ENCODE measurements around the gene GPNMB.

DNA sequence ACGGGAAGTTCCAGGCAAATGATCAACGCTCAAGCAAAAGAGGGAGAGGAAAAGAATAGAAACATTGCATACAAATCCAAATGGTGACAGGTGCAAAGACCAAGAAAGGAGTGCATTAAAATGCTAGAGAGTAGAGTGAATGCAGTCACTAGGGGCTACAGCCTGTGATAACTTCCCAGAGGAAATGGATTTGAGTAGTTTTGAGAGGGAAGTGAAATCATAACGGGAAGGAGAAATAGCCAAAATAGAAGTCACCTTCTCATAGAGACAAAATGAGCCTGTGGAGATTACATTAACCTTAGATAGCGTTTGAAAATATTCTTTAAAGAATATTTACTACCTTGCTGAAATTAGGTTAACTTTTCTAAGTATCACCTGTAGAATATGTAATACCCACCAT is 38.3 kb upstream of the GPNMB start:
- no peak for TF ChIP-seq RAD51 (IDR thresholded peaks at IDR 0.05; ENCODE audit: borderline replicate concordance)
- no peak for TF ChIP-seq ZNF790 (CRISPR knock-in tag; IDR thresholded peaks at IDR 0.05; ENCODE audit: borderline replicate concordance)
- TF ChIP-seq, protein P1, sequence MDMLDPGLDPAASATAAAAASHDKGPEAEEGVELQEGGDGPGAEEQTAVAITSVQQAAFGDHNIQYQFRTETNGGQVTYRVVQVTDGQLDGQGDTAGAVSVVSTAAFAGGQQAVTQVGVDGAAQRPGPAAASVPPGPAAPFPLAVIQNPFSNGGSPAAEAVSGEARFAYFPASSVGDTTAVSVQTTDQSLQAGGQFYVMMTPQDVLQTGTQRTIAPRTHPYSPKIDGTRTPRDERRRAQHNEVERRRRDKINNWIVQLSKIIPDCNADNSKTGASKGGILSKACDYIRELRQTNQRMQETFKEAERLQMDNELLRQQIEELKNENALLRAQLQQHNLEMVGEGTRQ (IDR thresholded peaks at IDR 0.05; ENCODE audit: low read depth, low read length), result no peak
- TF ChIP-seq, protein P1 (CRISPR knock-in tag; IDR thresholded peaks at IDR 0.05; ENCODE audit: borderline replicate concordance), result no peak
- TF ChIP-seq ZZZ3 (CRISPR knock-in tag; IDR thresholded peaks at IDR 0.05; ENCODE audit: borderline replicate concordance), result no peak
- TF ChIP-seq, protein P2, sequence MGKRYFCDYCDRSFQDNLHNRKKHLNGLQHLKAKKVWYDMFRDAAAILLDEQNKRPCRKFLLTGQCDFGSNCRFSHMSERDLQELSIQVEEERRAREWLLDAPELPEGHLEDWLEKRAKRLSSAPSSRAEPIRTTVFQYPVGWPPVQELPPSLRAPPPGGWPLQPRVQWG (CRISPR knock-in tag; IDR thresholded peaks at IDR 0.05; ENCODE audit: borderline replicate concordance, low read depth), result no peak
- TF ChIP-seq ZNF30 (CRISPR knock-in tag; IDR thresholded peaks at IDR 0.05), result no peak
- no peak for TF ChIP-seq NCOA2 (CRISPR knock-in tag; IDR thresholded peaks at IDR 0.05)
- TF ChIP-seq HMG20A (CRISPR knock-in tag; IDR thresholded peaks at IDR 0.05; ENCODE audit: borderline replicate concordance), result no peak
- TF ChIP-seq ZNF282 (IDR thresholded peaks at IDR 0.05; ENCODE audit: partially characterized antibody), result no peak
- no peak for TF ChIP-seq NPAS2 (CRISPR knock-in tag; IDR thresholded peaks at IDR 0.05; ENCODE audit: borderline replicate concordance)
- no peak for TF ChIP-seq ARNT (IDR thresholded peaks at IDR 0.05)
- no peak for TF ChIP-seq ARHGAP35 (CRISPR knock-in tag; IDR thresholded peaks at IDR 0.05; ENCODE audit: borderline replicate concordance)
- no peak for TF ChIP-seq SRF (IDR thresholded peaks at IDR 0.05; ENCODE audit: low read depth, low read length)

Data from HepG2 (cell line).